GM21737 (cell line): ENCODE results near the gene ERBB4.

Source experiments
- ATAC-seq: cut with Tn5 transposase; IDR thresholded peaks from one replicate; pipeline ENCODE4 v1.9.1; 2021; ENCODE audit warnings: mild to moderate bottlenecking, moderate library complexity; ENCODE audit not compliant: unreplicated experiment

ERBB4 gene

GRCh38 chr2:212089873-212090272, 448.7 kb downstream of the ERBB4 start:
- ATAC-seq, result no peak

GRCh38 chr2:212088353-212088752, 450.2 kb downstream of the ERBB4 start:
- no peak for ATAC-seq

- no peak for ATAC-seq
Measured at GRCh38 chr2:212083492-212083891, 455.1 kb downstream of the ERBB4 start.

GRCh38 chr2:212078103-212078502, 460.5 kb downstream of the ERBB4 start:
- no peak for ATAC-seq

- ATAC-seq, result no peak
Measured at GRCh38 chr2:212076456-212076855, 462.1 kb downstream of the ERBB4 start.

GRCh38 chr2:212073360-212073759, 465.2 kb downstream of the ERBB4 start:
- ATAC-seq, result no peak

- no peak for ATAC-seq
Measured at GRCh38 chr2:212066546-212066945, 472.1 kb downstream of the ERBB4 start.

- ATAC-seq, result no peak
Measured at GRCh38 chr2:212064318-212064717, 474.3 kb downstream of the ERBB4 start.

GRCh38 chr2:212052412-212053159, 486.0 kb downstream of the ERBB4 start:
- peak; percentile 64 for ATAC-seq

GRCh38 chr2:212050871-212051270, 487.7 kb downstream of the ERBB4 start:
- no peak for ATAC-seq

GRCh38 chr2:212042562-212042961, 496.0 kb downstream of the ERBB4 start:
- ATAC-seq, result no peak

GRCh38 chr2:212037062-212037461, 501.5 kb downstream of the ERBB4 start:
- ATAC-seq, result no peak

GRCh38 chr2:212034841-212035585, 503.6 kb downstream of the ERBB4 start:
- ATAC-seq, result no peak

GRCh38 chr2:212033888-212034287, 504.7 kb downstream of the ERBB4 start:
- ATAC-seq, result no peak

GRCh38 chr2:212032536-212033219, 505.9 kb downstream of the ERBB4 start:
- no peak for ATAC-seq

GRCh38 chr2:212032032-212032431, 506.6 kb downstream of the ERBB4 start:
- no peak for ATAC-seq

GRCh38 chr2:212030709-212031108, 507.9 kb downstream of the ERBB4 start:
- no peak for ATAC-seq

- ATAC-seq, result no peak
Measured at GRCh38 chr2:212028798-212029394, 509.7 kb downstream of the ERBB4 start.

- no peak for ATAC-seq
Measured at GRCh38 chr2:212027681-212028628, 510.6 kb downstream of the ERBB4 start.

GRCh38 chr2:212024040-212024439, 514.6 kb downstream of the ERBB4 start:
- no peak for ATAC-seq
